Hindlimb muscle (tissue), 1 donor: Measurements from ENCODE around the gene TMEM53. TPM values are rescaled to one million over a fixed set of nuclear protein-coding genes. Genes with fewer than 3 reads are reported as not detected.

Experiments used
- DNase-seq: peaks from one replicate; pipeline ENCODE4 v3.0.0-alpha.2; 2013
- polyA plus RNA-seq: library from polyadenylated mRNA; unstranded; fragments of 120-200 nt; gene quantifications from one replicate; pipeline ENCODE4 v1.2.1, GENCODE V29; 2013; ENCODE audit not compliant: insufficient read length

Gene TMEM53
- polyA plus RNA-seq, 1 donor, result 8.7 TPM

- no peak for DNase-seq
These were observed 22.6 kb upstream of the TMEM53 start for GRCh38 chr1:44696789-44697345.

DNA sequence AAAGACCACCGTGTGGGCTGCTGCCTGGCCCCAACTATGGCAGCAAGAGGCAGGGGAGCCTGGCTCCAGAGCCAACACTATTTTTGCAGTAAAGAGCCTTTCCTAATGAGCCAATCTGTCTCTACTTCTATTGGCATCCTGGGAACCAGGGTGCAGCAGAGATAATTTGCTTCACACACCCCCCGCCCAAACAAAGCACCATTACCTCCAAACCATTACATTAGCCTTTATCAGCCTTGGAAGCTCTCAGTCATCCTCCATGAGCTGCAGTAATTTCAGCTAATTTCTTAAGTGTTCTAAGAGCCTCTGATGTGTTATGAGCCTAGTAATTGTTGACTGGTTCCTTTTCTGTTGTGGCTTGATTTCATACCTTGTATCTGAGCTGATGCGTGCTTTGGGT, 21.8 kb upstream of the TMEM53 start:
- no peak for DNase-seq

GRCh38 chr1:44695671-44696070, 21.4 kb upstream of the TMEM53 start:
- DNase-seq, result no peak

DNA sequence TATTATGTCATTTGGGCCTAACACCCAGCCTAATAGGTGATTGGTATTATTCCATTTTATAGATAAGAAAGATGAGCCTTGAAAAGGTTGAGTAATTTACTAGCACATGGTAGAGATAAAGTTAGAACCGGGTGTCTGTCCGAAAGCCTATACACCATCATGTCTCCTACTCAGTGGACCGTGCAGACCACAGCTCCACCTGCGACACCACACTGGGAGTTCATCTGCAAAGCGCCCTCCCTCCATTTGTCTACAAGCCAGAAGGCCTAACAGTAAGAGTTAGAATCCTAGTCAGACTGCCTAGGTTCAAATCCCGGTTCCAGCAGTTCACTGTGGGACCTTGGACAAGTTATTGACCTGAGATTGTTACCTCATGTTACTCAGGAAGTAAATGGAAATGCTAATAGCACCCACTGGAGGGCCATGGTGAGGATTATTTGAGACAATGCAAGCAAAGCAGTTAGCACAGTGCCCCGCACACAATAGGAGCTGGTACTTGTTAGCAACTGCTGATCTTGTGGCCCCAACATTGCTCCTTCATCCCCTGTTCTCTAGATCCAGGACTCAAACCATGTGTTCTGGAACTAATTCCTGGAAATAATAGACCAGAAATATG, 20.7 kb upstream of the TMEM53 start:
- DNase-seq, result no peak

GRCh38 chr1:44693900-44694299, 19.6 kb upstream of the TMEM53 start:
- DNase-seq, result no peak

DNA sequence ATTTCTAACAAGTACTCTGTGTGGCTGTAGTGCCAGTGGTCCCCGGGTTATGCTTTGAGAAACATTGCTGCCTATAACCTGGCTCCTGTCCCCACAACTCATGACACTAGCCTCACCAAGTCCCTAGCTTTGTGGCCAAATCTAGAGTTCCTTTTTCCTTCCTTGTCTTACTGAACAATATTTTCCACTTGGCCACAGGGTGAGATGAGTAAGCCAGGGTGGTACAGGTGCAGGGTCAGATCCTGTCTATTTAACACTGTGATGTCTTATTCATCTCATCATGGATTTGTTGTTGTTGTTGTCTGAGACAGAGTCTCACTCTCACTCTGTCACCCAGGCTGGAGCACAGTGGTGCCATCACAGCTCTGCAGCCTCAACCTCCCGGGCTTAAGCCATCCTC, 18.9 kb upstream of the TMEM53 start:
- no peak for DNase-seq

DNA sequence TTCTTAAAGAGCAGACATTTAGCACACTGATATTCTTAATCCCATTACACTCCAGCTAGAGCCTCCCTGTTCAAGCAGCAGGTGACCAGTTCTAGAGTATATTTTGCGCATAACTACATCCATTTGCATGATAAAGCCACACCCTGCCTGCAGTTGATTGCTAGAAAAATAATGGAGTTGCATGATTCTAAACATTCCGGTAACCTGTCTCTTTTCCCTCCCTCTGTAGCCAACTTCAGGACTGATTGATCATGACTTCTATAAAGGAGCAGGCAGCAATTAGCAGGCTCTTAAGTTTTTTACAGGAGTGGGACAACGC, 15.1 kb upstream of the TMEM53 start:
- DNase-seq, result no peak

DNA sequence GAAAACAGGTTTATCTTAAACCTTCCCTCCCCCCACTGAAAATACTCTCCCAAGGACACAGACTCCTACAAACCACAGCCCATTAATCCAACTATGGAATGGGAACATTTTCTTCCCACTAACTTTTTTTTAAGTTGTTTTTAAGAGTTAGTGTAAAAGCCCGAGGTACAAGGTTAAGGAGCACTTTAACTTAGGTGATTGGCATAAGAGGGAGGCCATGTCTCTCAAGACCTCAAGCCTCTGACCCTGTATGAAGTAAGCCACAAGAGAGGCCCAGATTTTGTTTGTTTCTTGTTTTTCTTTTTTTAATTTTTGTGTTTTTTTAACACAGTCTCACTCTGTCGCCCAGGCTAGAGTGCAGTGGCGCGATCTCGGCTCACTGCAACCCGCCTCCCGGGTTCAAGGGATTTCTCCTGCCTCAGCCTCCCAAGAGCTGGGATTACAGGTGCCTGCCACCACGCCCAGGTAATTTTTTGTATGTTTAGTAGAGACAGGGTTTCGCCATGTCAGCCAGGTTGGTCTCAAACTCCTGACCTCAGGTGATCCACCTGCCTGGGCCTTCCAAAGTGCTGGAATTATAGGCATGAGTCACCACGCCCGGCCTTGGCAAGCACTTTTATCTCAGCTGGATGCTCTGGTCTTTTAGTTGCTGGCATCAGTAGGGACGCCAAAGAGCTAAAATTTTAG, 14.6 kb upstream of the TMEM53 start:
- DNase-seq, result no peak

- no peak for DNase-seq
These were observed 11.6 kb upstream of the TMEM53 start for GRCh38 chr1:44685881-44686280.

- DNase-seq, result no peak
These were observed 10.9 kb upstream of the TMEM53 start for GRCh38 chr1:44685218-44685617.

GRCh38 chr1:44684525-44684924, 10.2 kb upstream of the TMEM53 start:
- no peak for DNase-seq

DNA sequence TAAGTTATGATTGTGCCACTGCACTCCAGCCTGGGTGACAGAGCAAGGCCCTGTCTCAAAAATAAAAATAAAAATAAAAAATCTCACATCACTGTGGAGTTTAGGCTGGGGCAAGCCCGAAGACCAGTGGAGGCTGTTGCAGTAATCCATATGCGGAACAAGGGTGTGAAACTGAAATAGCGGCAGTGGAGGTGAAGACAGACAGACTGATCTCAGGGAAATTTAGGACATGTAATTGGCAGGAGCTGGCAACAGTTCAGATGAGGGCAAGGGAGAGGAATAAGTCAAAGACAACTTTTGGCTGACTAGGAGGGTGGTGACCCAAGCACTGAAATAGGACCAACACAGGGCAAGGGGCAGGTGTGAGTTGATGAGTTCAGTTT, 8.6 kb upstream of the TMEM53 start:
- no peak for DNase-seq

DNA sequence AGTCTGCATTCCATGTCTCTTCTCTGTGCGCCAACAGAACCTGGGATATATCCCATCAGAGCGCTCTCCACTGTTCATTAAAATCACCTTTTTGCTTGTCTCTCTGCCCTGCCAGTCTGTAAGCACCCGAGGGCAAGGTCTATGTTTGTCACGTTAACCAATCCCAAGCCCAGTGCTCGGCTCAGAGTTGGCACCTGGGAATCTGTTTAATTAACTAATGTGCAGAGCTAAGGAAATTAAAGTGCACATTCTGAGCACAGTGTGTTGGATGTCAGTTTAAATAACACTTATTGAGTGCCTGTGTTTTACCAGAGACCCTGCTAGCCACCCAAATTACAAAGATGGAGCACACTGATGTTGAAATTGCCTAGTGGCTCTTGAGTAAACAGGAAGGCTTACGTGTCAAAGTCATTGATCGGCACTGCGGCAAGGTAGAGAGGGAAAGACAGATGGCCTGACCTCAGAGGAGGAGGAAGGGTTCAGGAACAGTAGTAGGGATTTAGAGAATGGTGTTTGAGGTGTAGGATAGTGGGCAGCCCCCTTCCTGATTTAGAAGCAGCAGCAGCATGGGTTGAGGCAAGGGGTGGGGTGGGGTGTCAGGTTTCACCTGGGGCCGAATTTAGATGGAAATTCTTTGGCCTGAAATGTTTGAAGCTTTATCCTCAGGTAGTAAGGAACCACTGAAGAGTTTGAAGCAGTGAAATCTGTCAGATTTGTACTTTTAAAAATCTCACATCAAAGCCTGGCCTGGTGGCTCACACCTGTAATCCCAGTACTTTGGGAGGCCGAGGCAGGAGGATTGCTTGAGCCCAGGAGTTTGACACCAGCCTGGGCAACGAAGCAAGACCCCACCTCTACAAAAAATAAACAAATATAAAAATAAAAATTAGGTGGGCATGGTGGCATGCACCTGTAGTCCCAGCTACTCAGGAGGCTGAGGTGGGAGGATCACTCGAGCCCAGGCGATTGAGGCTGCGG, 7.9 kb upstream of the TMEM53 start:
- DNase-seq, result no peak

GRCh38 chr1:44679468-44679867, 5.2 kb upstream of the TMEM53 start:
- DNase-seq, result no peak

- DNase-seq, result no peak
These were observed 4.3 kb upstream of the TMEM53 start for GRCh38 chr1:44678626-44679025.

DNA sequence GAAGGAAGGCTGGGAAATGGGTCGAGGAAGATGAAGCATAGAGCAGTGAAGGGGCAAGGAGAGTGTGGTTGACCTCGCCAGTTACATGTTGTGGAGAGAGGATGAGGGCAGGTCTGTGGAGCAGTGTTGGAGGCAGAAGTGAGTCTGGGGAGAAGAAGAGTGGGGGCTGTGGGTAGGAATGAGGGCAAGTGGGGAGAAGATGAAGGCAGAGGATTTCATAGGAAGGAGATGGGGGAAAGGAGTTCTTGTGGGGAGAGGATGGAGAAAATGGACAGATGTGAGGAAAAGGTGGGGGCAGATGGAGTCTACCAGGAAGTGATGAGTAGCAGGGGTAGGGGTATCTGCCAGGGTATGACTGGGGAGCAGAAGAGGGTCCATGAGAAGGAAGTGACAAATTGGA, 3.8 kb upstream of the TMEM53 start:
- no peak for DNase-seq

GRCh38 chr1:44677201-44677766, 3.0 kb upstream of the TMEM53 start:
- no peak for DNase-seq

DNA sequence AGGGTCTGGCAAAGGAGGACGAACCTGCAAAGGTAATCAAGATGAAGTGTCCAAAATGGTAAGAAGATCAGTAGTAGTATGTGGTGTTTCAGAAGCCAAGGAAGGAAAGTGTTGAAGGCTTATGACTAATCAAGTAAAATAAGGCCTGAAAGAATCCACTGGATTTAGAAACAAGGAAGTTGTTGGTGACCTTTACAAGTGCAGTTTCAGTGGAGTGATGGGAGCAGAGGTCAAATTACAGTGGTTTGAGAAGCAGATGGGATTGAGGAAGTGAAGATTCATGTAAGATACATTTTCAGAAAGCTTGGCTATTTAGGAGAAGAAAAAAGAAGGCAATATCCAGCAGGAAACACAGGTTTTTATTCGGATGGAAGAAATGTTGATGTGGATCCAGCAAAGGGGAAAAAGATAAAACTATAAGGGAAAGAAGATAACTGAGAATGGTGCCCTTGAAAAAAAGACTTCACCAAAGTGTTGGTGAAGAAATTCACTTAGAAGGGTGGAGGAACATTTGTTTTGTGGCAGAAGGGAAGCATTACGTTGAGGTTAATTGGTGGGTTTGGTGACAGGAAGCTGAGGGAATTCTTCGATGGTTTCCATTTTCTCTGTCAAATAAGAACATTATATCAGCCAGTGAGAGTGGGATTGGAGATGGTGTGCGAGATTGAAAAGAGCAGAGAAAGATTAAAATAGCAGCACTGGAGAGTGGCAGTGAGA, 2.4 kb upstream of the TMEM53 start:
- no peak for DNase-seq

DNA sequence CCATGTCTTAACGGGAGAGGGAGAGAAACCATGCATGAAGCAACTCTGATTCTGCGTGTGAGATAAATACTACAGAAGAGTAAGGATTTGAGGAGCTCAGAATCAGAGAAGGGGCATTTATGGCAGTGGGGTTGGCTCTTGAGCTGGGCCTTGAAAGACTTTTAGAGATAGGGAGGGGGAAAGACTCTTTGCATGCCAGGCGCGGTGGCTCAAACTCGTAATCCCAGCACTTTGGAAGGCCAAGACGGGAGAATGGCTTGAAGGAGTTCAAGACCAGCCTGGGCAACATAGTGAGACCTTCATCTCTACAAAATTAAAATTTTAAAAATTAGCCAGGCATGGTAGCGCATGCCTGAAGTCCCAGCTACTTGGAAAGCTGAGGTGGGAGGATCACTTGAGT, 905 bp upstream of the TMEM53 start:
- DNase-seq, result no peak

DNA sequence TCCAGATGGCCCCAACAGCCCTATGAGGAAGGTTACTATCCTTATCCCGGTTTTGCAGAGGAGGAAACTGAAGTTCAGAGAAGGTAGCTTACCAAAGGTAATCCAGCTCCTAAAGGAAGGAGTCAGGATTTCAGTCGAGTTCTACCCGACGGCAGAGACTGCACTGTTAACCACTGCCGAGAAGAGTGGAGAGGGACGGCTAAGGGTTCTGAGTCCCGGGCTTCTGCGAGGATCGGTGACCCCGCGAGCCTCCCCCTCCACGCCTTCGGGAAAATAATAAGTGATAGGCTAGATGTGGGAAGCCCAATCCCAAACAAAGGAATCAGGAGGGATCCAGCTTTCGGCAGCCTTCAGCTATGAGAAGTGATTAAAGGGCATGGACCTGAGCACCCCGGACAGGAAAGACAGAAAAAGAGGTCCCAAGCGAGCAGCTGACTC, 587 bp downstream of the TMEM53 start:
- DNase-seq, result no peak

GRCh38 chr1:44672961-44673674, 1.2 kb downstream of the TMEM53 start:
- no peak for DNase-seq
